Activated naive CD8-positive, alpha-beta T cell (primary cell): ENCODE results near the gene MCTP1.

Experiments
- H3K27ac Mint-ChIP-seq: one replicate; pipeline ENCODE4 v1.8.0; 2021; ENCODE audit warnings: mixed read lengths
- H3K27me3 Mint-ChIP-seq: one replicate; pipeline ENCODE4 v1.8.0; 2021; ENCODE audit warnings: mixed read lengths
- H3K36me3 Mint-ChIP-seq: one replicate; pipeline ENCODE4 v1.8.0; 2021; ENCODE audit warnings: mixed read lengths
- H3K4me1 Mint-ChIP-seq: one replicate; pipeline ENCODE4 v1.8.0; 2021; ENCODE audit warnings: low read depth, mixed read lengths
- H3K4me3 Mint-ChIP-seq: one replicate; pipeline ENCODE4 v1.8.0; 2021; ENCODE audit warnings: mild to moderate bottlenecking, mixed read lengths
- H3K9me3 Mint-ChIP-seq: one replicate; pipeline ENCODE4 v1.8.0; 2021; ENCODE audit warnings: low read depth, mixed read lengths

The MCTP1 gene

DNA sequence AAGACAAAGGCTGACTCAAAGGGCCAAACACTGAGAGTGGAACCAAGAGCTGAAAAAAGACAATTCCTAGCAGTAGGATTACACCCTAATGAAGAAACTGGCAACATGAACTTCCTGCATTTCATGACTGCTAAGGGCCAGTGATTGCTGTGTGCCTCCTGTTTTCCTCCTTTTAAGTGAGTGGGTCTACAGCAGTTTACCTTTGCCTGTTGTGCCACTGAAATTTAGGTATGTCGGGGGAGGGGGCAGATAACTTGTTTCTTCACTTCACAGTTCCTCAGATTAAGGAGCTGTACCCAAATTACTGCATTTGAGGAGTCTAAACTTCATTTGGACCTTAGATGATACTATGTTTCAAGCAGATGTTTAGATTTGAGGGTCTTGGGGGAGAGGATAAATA is 191.7 kb downstream of the MCTP1 start:
- peaks cover 7% of the 10 kb centered on the region for H3K27me3 Mint-ChIP-seq
- H3K9me3 Mint-ChIP-seq, result peaks cover 13% of the 10 kb centered on the region
- no peaks in the 10 kb centered on the region for H3K36me3 Mint-ChIP-seq
- H3K4me3 Mint-ChIP-seq, result no peak overlapping the region
- no peaks in the 10 kb centered on the region for H3K4me1 Mint-ChIP-seq
- no peak overlapping the region for H3K27ac Mint-ChIP-seq

DNA sequence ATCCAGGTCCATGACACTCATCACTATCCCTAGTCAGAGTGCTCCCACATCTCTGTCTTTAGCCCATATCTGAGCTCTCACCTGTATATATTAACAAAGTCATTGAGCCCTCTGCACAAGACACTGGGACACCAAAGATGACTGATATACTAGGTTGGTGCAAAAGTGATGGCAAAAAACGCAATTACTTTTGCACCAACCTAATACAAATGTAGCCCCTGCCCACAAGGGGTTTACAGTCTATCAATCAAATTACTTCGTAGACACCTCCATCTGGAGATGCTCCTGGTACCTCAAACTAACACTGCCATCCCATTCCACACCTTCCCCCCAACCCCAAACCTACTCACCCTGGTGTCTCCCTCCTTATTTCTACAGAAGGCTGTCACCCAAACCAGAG is 194.1 kb downstream of the MCTP1 start:
- no peak overlapping the region for H3K4me3 Mint-ChIP-seq
- peaks cover 13% of the 10 kb centered on the region for H3K9me3 Mint-ChIP-seq
- no peak overlapping the region for H3K27ac Mint-ChIP-seq

DNA sequence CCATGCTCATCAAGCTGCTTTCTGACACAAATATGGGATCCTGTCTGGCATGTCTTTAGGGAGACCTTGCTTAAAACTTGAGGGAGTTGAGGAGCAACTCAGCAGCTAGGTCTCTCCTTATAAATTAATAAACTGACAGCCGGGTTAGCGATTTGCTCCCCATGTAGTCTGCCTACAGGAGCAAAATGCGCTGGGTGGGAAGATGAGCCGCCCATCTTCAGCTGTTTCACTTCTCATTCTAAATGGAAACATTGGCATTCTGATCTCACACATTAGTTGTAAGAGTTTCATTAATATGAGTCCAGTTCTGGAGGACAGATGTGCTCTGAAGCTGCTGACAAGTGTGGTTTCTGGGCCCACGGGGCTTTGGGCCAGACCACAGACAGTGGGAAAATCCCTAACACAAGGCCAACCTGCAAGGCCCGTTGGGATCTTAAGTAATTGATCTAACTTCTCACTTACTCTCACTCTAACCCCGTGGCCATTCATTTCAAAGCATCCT is 197.0 kb downstream of the MCTP1 start:
- Mint-ChIP-seq H3K4me3 (no peak overlapping the region), H3K27me3 (peaks cover 6% of the 10 kb centered on the region), H3K4me1 (no peaks in the 10 kb centered on the region), H3K9me3 (peaks cover 13% of the 10 kb centered on the region), H3K36me3 (no peaks in the 10 kb centered on the region), H3K27ac (no peak overlapping the region)

More for the DNA sequence above, 194.1 kb downstream of the MCTP1 start:
- H3K4me1 Mint-ChIP-seq, result no peaks in the 10 kb centered on the region
- H3K27me3 Mint-ChIP-seq, result peaks cover 6% of the 10 kb centered on the region
- H3K36me3 Mint-ChIP-seq, result no peaks in the 10 kb centered on the region

DNA sequence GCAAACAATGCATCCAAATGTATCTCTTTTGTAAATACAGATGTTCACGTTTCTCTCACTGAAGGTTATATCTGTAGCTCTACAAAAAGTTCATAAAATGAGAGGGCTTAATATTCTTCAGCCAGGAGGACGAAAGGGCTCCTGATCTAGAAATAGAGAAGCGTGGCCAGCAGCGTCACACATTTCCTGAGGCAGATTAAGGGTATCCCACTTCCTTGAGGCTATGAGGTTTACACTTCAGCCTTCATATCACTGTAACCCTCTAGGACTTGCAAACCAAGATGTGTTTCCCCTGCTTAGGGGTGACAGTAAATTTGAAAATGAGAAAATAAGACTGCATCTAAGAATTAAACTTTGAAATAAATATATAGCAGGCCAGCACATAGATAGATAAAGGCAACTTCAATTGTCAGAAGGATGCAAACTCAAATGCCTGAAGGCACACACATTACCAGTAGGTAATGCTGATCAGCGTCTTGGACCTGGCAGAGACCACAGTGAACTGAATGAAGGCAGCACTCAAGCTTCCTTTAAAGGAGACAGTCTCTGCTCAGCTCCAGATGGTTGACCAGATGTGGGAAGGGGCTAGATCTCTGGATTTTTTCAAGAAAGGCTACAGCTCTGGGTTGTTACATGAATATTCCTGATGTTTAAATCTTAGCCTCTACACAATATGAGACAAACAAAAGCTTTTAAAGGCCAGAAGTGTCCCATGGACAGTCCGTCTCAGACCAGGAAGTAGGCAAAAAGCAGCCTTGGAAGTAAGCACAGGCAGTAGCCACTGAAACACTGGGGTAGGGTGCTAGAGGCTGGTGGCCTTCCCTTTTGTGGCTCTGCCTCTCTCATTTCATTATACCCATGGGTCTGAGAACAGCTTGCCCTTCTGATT is 197.7 kb downstream of the MCTP1 start:
- Mint-ChIP-seq H3K4me3 (no peak overlapping the region), H3K27ac (no peak overlapping the region), H3K27me3 (peaks cover 6% of the 10 kb centered on the region), H3K36me3 (no peaks in the 10 kb centered on the region), H3K4me1 (no peaks in the 10 kb centered on the region), H3K9me3 (peaks cover 13% of the 10 kb centered on the region)

DNA sequence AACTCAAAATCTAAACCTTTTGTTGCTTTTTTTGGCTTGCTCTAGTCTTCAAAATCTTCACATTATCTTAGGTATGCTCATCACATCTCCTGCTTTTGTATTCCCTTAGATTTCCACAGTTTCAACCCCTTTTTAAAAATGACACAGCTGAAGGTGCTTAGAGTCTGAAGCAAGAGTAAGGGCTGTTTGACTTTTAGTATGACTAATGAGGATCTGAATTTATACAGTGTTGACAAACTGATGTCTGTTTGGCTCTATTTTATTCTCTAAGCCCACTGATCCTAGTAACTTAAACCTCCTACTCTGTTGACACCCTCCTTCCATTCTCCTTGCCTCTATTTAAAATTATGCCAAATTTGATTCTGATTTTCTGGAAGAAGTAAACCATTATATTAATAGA is 200.1 kb downstream of the MCTP1 start:
- H3K4me1 Mint-ChIP-seq, result peaks cover 14% of the 10 kb centered on the region
- no peaks in the 10 kb centered on the region for H3K36me3 Mint-ChIP-seq
- H3K27ac Mint-ChIP-seq, result no peak overlapping the region
- no peaks in the 10 kb centered on the region for H3K9me3 Mint-ChIP-seq
- H3K27me3 Mint-ChIP-seq, result peaks cover 1% of the 10 kb centered on the region
- H3K4me3 Mint-ChIP-seq, result no peak overlapping the region

DNA sequence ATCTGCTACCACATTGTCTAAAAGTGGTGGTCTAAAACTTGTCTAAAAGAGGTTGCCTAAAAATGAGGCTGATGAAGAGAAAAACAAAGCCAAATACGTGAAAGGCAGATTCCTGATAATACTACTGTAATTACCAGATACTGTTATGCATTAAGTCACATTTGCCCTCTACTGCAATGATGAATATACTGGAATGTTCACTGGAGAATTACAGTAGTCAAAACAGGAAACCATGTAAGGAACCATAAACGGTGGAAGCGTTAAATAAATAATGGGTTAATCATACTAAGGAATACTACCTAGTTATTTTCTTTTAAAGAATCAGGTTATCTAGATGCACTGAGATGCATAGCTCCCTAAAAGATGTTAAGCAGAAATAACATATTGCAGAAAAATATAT is 201.3 kb downstream of the MCTP1 start:
- H3K4me3 Mint-ChIP-seq, result no peak overlapping the region
- H3K27me3 Mint-ChIP-seq, result peaks cover 2% of the 10 kb centered on the region
- no peak overlapping the region for H3K27ac Mint-ChIP-seq
- no peaks in the 10 kb centered on the region for H3K9me3 Mint-ChIP-seq
- H3K4me1 Mint-ChIP-seq, result peaks cover 14% of the 10 kb centered on the region
- no peaks in the 10 kb centered on the region for H3K36me3 Mint-ChIP-seq

DNA sequence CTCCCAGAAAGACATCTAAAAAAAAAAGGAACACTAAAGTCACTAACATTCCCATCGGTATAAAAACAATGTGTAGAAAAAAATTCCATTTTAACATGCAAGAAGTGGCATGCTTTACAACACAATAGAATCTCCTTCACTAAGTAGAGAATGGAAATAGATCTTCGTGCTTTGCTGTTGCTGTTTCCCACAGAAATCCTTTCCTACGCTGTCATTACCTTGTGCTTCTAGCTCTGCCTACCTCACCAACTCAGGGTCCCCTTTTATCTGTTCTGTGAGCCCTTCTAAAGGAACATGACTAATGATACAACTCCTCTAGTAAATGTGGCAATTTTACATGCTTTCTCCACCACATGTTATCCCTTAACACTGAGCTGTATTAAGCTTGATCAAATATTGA is 202.9 kb downstream of the MCTP1 start:
- H3K27ac Mint-ChIP-seq, result peak overlapping the region; percentile 2
- H3K4me1 Mint-ChIP-seq, result peaks cover 14% of the 10 kb centered on the region
- H3K36me3 Mint-ChIP-seq, result no peaks in the 10 kb centered on the region
- H3K4me3 Mint-ChIP-seq, result peak overlapping the region; percentile 49
- no peaks in the 10 kb centered on the region for H3K9me3 Mint-ChIP-seq
- peaks cover 2% of the 10 kb centered on the region for H3K27me3 Mint-ChIP-seq

DNA sequence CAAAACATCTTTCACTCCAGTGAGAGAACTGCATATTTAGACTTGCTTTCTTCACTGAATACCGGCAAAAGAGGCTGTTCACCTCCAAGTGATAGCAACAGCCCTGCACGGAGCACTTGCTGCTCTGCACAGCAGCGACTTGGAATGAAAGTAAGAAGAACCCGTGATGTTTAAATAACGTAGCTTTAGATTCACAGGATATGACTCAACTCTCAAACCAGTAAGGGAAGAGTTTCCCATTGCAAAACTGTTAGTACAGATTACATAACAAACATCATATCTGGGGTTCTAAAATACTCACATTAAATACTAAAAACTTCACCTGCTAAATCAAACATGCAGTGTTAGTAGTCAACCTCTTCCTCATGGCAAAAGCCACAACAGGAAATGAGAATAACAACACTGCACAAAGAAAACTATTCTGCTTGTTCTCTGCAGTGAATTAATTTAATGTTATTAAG is 203.4 kb downstream of the MCTP1 start:
- Mint-ChIP-seq H3K36me3 (no peaks in the 10 kb centered on the region), H3K4me1 (peaks cover 14% of the 10 kb centered on the region), H3K4me3 (peak overlapping the region; percentile 49), H3K27ac (peak overlapping the region; percentile 1), H3K27me3 (peaks cover 2% of the 10 kb centered on the region), H3K9me3 (no peaks in the 10 kb centered on the region)

DNA sequence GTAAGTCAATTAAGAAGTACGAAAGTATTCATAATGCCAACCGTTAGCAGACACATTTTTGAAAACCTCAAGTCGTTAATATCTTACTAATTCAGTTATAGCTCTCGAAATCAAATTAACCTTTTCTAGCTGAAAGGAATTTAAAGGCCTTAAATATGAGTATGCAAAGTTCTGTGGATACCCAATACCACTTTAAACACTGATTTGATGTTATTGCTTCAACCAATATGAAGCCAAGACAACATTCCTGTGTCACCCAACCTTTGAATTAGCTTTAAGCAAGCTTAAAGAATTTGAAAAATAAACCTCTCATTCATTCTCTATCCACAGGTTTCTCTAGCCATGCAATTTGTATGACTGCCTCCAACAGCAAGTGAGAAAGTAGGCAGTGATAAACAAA is 204.5 kb downstream of the MCTP1 start:
- no peaks in the 10 kb centered on the region for H3K9me3 Mint-ChIP-seq
- H3K27me3 Mint-ChIP-seq, result peaks cover 2% of the 10 kb centered on the region
- no peak overlapping the region for H3K27ac Mint-ChIP-seq

DNA sequence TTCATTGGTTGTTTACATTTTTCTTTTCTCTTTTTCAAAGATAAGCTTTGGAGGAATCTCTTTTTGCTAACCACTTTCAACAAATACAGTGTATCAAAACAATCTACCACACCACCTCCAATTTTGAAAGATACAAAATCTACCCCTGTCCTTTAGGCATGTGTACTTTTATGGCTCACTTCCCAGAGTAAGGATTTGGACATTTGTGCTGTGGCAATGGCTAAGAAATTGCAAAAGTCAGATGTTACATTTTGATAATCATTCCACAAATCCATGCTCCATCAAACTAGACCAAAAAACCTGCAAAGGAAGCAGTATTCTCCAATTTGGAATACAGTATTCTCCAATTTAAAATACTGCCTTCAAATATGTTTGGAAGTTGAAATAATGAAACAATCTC is 204.9 kb downstream of the MCTP1 start:
- no peak overlapping the region for H3K27ac Mint-ChIP-seq
- H3K9me3 Mint-ChIP-seq, result no peaks in the 10 kb centered on the region
- H3K36me3 Mint-ChIP-seq, result no peaks in the 10 kb centered on the region
- H3K27me3 Mint-ChIP-seq, result peaks cover 2% of the 10 kb centered on the region
- H3K4me3 Mint-ChIP-seq, result no peak overlapping the region
- H3K4me1 Mint-ChIP-seq, result peaks cover 14% of the 10 kb centered on the region

More for the DNA sequence above, 204.5 kb downstream of the MCTP1 start:
- no peak overlapping the region for H3K4me3 Mint-ChIP-seq
- no peaks in the 10 kb centered on the region for H3K36me3 Mint-ChIP-seq
- H3K4me1 Mint-ChIP-seq, result peaks cover 14% of the 10 kb centered on the region

DNA sequence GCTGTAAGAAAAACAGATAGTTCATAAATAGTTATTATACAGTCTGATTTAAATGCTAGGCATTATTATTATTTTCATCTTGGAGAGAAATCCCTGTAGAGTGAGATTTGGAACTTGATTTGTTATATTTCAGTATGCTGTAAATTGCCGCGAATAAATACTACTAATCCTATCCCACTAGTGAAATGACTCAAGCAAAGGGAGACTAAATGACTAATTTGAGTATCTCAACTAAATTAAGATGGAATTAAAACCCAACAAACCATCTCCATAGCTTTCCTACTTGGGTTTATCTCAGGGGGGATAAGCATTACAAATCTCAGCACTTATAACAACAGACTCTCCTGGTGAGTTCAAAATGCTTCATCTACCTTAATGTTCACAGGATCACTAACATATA is 206.0 kb downstream of the MCTP1 start:
- Mint-ChIP-seq H3K4me1 (peaks cover 14% of the 10 kb centered on the region), H3K9me3 (no peaks in the 10 kb centered on the region), H3K27me3 (peaks cover 2% of the 10 kb centered on the region), H3K36me3 (no peaks in the 10 kb centered on the region), H3K27ac (no peak overlapping the region), H3K4me3 (no peak overlapping the region)

DNA sequence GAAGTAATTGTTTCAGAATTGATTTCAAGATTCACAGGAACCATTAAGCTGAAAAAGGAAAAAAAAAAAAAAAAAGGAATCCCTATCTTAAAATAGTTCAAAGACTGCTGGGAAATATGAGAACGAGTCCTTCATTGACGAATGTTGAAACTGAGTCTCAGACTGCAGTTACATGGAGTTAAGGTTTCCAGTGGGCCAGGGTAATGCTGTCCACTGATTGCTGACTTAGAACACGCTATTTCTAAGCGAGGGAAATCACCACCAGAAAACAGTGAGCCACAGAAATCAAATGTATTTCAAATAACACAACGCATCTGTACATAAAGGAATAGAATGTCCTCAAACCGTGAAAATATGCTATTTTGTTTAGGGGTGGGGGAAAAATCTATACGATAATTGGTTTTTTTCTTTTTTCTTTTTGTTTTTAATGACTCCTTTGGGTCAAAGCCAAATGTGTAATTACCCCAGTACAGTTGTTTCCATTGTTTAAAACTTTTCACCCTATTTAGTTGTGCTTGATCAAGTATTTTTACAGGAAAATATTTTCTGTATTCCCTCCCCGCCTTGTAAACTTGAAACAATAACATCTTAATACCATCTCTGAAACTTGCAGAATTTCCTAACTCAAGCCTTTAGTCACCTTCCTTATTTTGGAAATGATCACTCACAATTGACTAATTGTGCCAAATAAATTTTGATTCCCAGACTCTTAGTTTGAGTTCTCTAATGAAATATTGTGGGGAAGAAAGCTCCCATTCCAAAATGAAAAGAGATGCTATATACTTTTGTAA is 208.3 kb downstream of the MCTP1 start:
- Mint-ChIP-seq H3K27ac (no peak overlapping the region), H3K4me1 (peaks cover 9% of the 10 kb centered on the region), H3K36me3 (no peaks in the 10 kb centered on the region), H3K9me3 (no peaks in the 10 kb centered on the region), H3K27me3 (peaks cover 2% of the 10 kb centered on the region), H3K4me3 (no peak overlapping the region)

DNA sequence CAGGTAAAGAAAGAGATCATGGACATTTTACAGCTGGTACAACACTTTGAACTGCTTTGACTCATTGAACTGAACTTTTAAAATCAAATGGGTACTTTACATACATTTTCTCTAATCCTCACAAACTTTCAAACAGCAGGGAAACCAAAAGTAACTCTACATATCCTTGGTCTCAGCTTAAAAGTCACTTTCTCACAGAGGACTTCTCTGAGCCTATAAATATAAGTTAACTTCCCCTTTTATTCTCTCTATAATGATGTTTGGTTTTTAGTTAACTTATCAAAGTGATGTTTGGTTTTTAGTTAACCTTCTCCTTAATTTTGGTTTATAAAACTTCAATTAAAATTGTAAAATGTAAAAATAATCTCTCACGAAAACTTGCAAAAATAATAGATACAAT is 209.8 kb downstream of the MCTP1 start:
- H3K9me3 Mint-ChIP-seq, result no peaks in the 10 kb centered on the region
- H3K4me3 Mint-ChIP-seq, result no peak overlapping the region
- peaks cover 2% of the 10 kb centered on the region for H3K27me3 Mint-ChIP-seq
- H3K27ac Mint-ChIP-seq, result no peak overlapping the region
- H3K4me1 Mint-ChIP-seq, result no peaks in the 10 kb centered on the region
- no peaks in the 10 kb centered on the region for H3K36me3 Mint-ChIP-seq

DNA sequence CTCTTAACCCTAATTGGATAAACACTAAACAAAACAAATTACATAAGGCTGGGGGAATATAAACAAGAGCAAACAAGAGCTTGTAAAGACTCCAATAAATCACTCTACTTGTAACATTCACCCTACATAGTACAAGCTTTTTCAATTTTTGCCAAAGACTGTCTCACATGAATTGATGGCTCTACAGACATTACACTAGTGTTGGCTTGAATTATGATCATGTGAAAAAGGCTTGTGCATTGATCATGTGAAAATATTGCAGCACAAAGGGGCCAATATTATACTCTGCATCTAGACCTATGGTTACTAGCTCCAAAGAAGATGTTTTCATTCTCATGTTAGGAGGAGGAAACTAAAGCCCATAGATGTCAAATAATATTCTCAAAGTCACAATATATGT is 212.6 kb downstream of the MCTP1 start:
- Mint-ChIP-seq H3K4me3 (no peak overlapping the region), H3K36me3 (no peaks in the 10 kb centered on the region), H3K9me3 (no peaks in the 10 kb centered on the region), H3K27me3 (no peaks in the 10 kb centered on the region), H3K4me1 (no peaks in the 10 kb centered on the region), H3K27ac (no peak overlapping the region)

DNA sequence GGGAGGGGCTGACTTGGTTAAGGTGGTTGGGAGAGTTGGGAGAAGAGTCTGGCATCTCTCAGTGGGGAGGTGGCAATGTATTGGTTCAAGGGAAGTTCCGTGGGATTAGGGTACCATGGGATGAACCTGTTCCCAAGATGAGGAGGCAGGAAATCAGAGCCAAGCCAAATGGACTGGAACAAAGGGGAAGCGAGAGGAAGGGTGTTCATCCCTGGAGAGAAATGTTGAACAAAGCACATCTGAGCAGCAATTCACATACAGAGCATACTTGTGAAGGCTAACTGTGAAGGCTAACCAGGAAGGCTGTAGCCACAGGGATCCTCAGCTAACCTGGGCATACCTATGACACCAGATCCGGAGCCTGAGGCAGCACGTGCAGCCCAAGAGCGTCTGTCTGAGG is 214.0 kb downstream of the MCTP1 start:
- Mint-ChIP-seq H3K4me3 (no peak overlapping the region), H3K36me3 (no peaks in the 10 kb centered on the region), H3K27me3 (no peaks in the 10 kb centered on the region), H3K4me1 (no peaks in the 10 kb centered on the region), H3K27ac (no peak overlapping the region), H3K9me3 (no peaks in the 10 kb centered on the region)
